ENCODE measurements around the gene GSE1. TPM values are rescaled to one million over a fixed set of nuclear protein-coding genes. Genes with fewer than 3 reads are reported as not detected.

Gene GSE1
- polyA plus RNA-seq, 1 donor (not counting 4 experiments of a cell fraction or from before 2014, with no cell fraction given) = 5.0 TPM

- Histone ChIP-seq H3K9ac (ENCODE audit: control insufficient read depth, extremely low read depth, insufficient read depth, low read length) (no peak overlapping the region), H3K4me2 (ENCODE audit: control insufficient read depth, extremely low read depth, insufficient read depth, low read depth, low read length) (no peak overlapping the region), H3K9me3 (ENCODE audit: control insufficient read depth, low read depth, low read length) (no peaks in the 10 kb centered on the region), H4K20me1 (ENCODE audit: control insufficient read depth, extremely low read depth, insufficient read depth, low read length) (peaks cover 3% of the 10 kb centered on the region), H3K27ac (ENCODE audit: control insufficient read depth, insufficient read depth, low read length) (no peak overlapping the region), H3K79me2 (ENCODE audit: control insufficient read depth, insufficient read depth, low read length) (peaks cover 3% of the 10 kb centered on the region), H3K27me3 (ENCODE audit: control insufficient read depth, extremely low read depth, insufficient read depth, low read length) (peaks cover 6% of the 10 kb centered on the region), H3K9me1 (ENCODE audit: control insufficient read depth, extremely low read depth, insufficient read depth, low read length) (no peaks in the 10 kb centered on the region), H2AFZ (ENCODE audit: control insufficient read depth, low read length) (no peak overlapping the region), H3K36me3 (ENCODE audit: control insufficient read depth in 2 of 2, extremely low read depth in 1 of 2, insufficient read depth in 2 of 2, low read length in 2 of 2) (no peaks in the 10 kb centered on the region), H3K4me3 (ENCODE audit: control insufficient read depth in 2 of 3, extremely low read depth in 1 of 3, insufficient read depth in 2 of 3, low read depth in 1 of 3, low read length in 3 of 3) (no peak overlapping the region), H3K4me1 (ENCODE audit: control insufficient read depth, extremely low read depth, insufficient read depth, low read length) (no peaks in the 10 kb centered on the region)
- DNase-seq (ENCODE audit: low read depth, low spot score) = no peak
- FAIRE-seq = no peak
- TF ChIP-seq EZH2 (IDR thresholded peaks at IDR 0.05; ENCODE audit: low read length) = no peak
- TF ChIP-seq CTCF (optimal IDR thresholded peaks at IDR 0.05 in 1 of 3, IDR thresholded peaks at IDR 0.05 in 1 of 3, conservative IDR thresholded peaks at IDR 0.05 in 1 of 3; ENCODE audit: extremely low read depth in 1 of 3, insufficient read depth in 2 of 3, low read length in 3 of 3) = no peak
- dilution Hi-C loops (cut with MboI; ENCODE audit: extremely low pct_ligation_motif_present, low sequenced_read_pairs) = no loop called here
These were observed 47.2 kb upstream of the GSE1 start for GRCh38 chr16:85565801-85566526.

- DNase-seq (ENCODE audit: low read depth, low spot score) = no peak
These were observed 46.5 kb upstream of the GSE1 start for GRCh38 chr16:85566561-85567100.

More at GRCh38 chr16:85566561-85567100, 46.5 kb upstream of the GSE1 start:
- FAIRE-seq = no peak
- Histone ChIP-seq H3K27ac (ENCODE audit: control insufficient read depth, insufficient read depth, low read length) (no peak overlapping the region), H3K4me2 (ENCODE audit: control insufficient read depth, extremely low read depth, insufficient read depth, low read depth, low read length) (no peak overlapping the region), H4K20me1 (ENCODE audit: control insufficient read depth, extremely low read depth, insufficient read depth, low read length) (peaks cover 3% of the 10 kb centered on the region), H3K9ac (ENCODE audit: control insufficient read depth, extremely low read depth, insufficient read depth, low read length) (no peak overlapping the region), H2AFZ (ENCODE audit: control insufficient read depth, low read length) (no peak overlapping the region), H3K4me1 (ENCODE audit: control insufficient read depth, extremely low read depth, insufficient read depth, low read length) (no peaks in the 10 kb centered on the region), H3K9me3 (ENCODE audit: control insufficient read depth, low read depth, low read length) (no peaks in the 10 kb centered on the region), H3K9me1 (ENCODE audit: control insufficient read depth, extremely low read depth, insufficient read depth, low read length) (no peaks in the 10 kb centered on the region), H3K36me3 (ENCODE audit: control insufficient read depth in 2 of 2, extremely low read depth in 1 of 2, insufficient read depth in 2 of 2, low read length in 2 of 2) (no peaks in the 10 kb centered on the region), H3K27me3 (ENCODE audit: control insufficient read depth, extremely low read depth, insufficient read depth, low read length) (peaks cover 6% of the 10 kb centered on the region), H3K4me3 (ENCODE audit: control insufficient read depth in 2 of 3, extremely low read depth in 1 of 3, insufficient read depth in 2 of 3, low read depth in 1 of 3, low read length in 3 of 3) (no peak overlapping the region), H3K79me2 (ENCODE audit: control insufficient read depth, insufficient read depth, low read length) (peaks cover 3% of the 10 kb centered on the region)
- no peak for TF ChIP-seq CTCF (optimal IDR thresholded peaks at IDR 0.05 in 1 of 3, IDR thresholded peaks at IDR 0.05 in 1 of 3, conservative IDR thresholded peaks at IDR 0.05 in 1 of 3; ENCODE audit: extremely low read depth in 1 of 3, insufficient read depth in 2 of 3, low read length in 3 of 3)
- no peak for TF ChIP-seq EZH2 (IDR thresholded peaks at IDR 0.05; ENCODE audit: low read length)
- dilution Hi-C loops (cut with MboI; ENCODE audit: extremely low pct_ligation_motif_present, low sequenced_read_pairs) = no loop called here

All from keratinocyte (primary cell).